Caco-2 (cell line): Measurements from ENCODE around the gene TRABD2A. TPM values are rescaled to one million over a fixed set of nuclear protein-coding genes. Genes with fewer than 3 reads are reported as not detected.

Experiments
- BruUV-seq: library from RNA; stranded (reverse); fragments of 400-500 nt; replicated peaks from 2 replicates; lab custom pipeline; 2021; lab: Mats Ljungman, UMichigan
- CTCF ChIA-PET: fragments of 300-600 bp; sonication (Branson Sonifier 250); formaldehyde crosslinking; loops from one replicate; lab custom pipeline; 2022; ENCODE audit warnings: antibody characterized with exemption; lab: Charles Lee
- POLR2A ChIA-PET: fragments of 300-600 bp; sonication (Branson Sonifier 250); formaldehyde crosslinking; loops from one replicate; lab custom pipeline; 2022; ENCODE audit warnings: antibody characterized with exemption; lab: Charles Lee
- DNase-seq, 2 experiments: peaks; one replicate each; pipeline versions ENCODE4 v3.0.0 to v3.0.0-alpha.2; 2020 to 2022
- H3K27me3 ChIP-seq: replicated peaks from 2 replicates; pipeline ENCODE4 v1.6.0; 2011; ENCODE audit warnings: low read length; ENCODE audit not compliant: control insufficient read depth, insufficient read depth
- H3K36me3 ChIP-seq: 2 replicates; pipeline ENCODE4 v1.5.1; 2011; ENCODE audit warnings: low read length; ENCODE audit not compliant: control insufficient read depth, insufficient read depth
- H3K4me1 ChIP-seq: fragments of 250-450 bp; sonication (Bioruptor Pico); 2 replicates; pipeline ENCODE4 v1.5.1; 2020; ENCODE audit warnings: mild to moderate bottlenecking
- H3K4me3 ChIP-seq: 2 replicates; pipeline ENCODE4 v1.5.1; 2011; ENCODE audit warnings: low read depth, mild to moderate bottlenecking, control low read depth, low read length
- H3K9me3 ChIP-seq: fragments of 250-450 bp; sonication (Bioruptor Pico); 2 replicates; pipeline ENCODE4 v1.5.1; 2020; ENCODE audit warnings: mild to moderate bottlenecking, moderate library complexity
- H3K27ac Mint-ChIP-seq: one replicate; pipeline ENCODE4 v1.8.0; 2022; ENCODE audit warnings: mixed read lengths; ENCODE audit not compliant: unreplicated experiment
- H3K27me3 Mint-ChIP-seq: one replicate; pipeline ENCODE4 v1.8.0; 2022; ENCODE audit warnings: mixed read lengths; ENCODE audit not compliant: insufficient read depth, unreplicated experiment
- H3K36me3 Mint-ChIP-seq: one replicate; pipeline ENCODE4 v1.8.0; 2022; ENCODE audit warnings: mild to moderate bottlenecking, mixed read lengths; ENCODE audit not compliant: insufficient read depth, unreplicated experiment
- H3K4me1 Mint-ChIP-seq: one replicate; pipeline ENCODE4 v1.8.0; 2022; ENCODE audit warnings: low read depth, mixed read lengths; ENCODE audit not compliant: unreplicated experiment
- H3K4me3 Mint-ChIP-seq: one replicate; pipeline ENCODE4 v1.8.0; 2022; ENCODE audit warnings: mild to moderate bottlenecking, moderate library complexity, mixed read lengths; ENCODE audit not compliant: unreplicated experiment
- H3K9me3 Mint-ChIP-seq: one replicate; pipeline ENCODE4 v1.8.0; 2022; ENCODE audit warnings: mixed read lengths; ENCODE audit not compliant: unreplicated experiment
- intact Hi-C: fragments of 100-400 bp; cut with micrococcal nuclease; formaldehyde crosslinking; loops from one replicate; pipeline ENCODE4 v1.10.0; 2022; ENCODE audit not compliant: unreplicated experiment
- total RNA-seq: library from RNA; stranded (reverse); gene quantifications from 2 replicates; pipeline ENCODE4 v1.2.3, GENCODE V29; 2022
- TF ChIP-seq, protein P1 (sequence below), 2 experiments: fragments of 200-600 bp in 1 of 2; IDR thresholded peaks; 1 replicate in 1 of 2; 2 replicates in 1 of 2; pipeline versions ENCODE4 v1.5.1 to v1.8.0; 2011 to 2022; ENCODE audit warnings: antibody characterized with exemption in 1 of 2, control low read depth in 1 of 2, inconsistent platforms in 1 of 2, low read depth in 1 of 2, low read length in 1 of 2, mild to moderate bottlenecking in 1 of 2, moderate library complexity in 1 of 2; ENCODE audit not compliant: insufficient read depth in 1 of 2, severe bottlenecking in 1 of 2, unreplicated experiment in 1 of 2

TRABD2A gene
- total RNA-seq, 1 experiment from 2014 or later: 1.4 TPM

DNA sequence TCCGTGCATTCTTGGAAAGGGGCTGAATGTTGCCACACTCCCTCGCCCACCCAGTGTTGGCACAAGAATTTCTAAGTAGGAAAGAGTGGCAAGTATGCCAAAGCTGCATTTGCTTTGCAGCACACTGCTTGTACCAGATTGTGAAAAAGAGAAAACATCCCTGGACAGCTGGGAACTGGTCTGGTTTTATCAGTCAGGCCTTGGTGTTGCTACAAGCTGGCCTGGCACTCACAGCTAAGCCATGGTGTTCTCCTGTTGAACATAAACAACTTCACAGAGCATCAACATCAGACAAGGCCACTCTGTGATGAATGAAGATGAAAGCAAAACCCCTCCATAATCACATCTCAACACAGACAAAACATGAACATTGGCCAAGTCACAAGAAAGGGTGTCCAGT, 4.2 kb upstream of the TRABD2A start:
- Histone ChIP-seq H3K4me3 (no peak overlapping the region), H3K4me1 (peaks cover 18% of the 10 kb centered on the region; the same call in 1 of the 2 replicates), H3K36me3 (no peaks in the 10 kb centered on the region), H3K27me3 (no peaks in the 10 kb centered on the region), H3K9me3 (no peaks in the 10 kb centered on the region)
- Mint-ChIP-seq H3K4me1 (peaks cover 16% of the 10 kb centered on the region), H3K27me3 (peaks cover 18% of the 10 kb centered on the region), H3K4me3 (no peak overlapping the region), H3K27ac (no peak overlapping the region), H3K9me3 (no peaks in the 10 kb centered on the region), H3K36me3 (peaks cover 6% of the 10 kb centered on the region)
- DNase-seq: no peak
- CTCF ChIA-PET: interaction anchor here (0.6 kb wide), 1 partner anchor 485 kb away, joined by 3 read pairs; no protein-coding TSS in a partner anchor
- POLR2A ChIA-PET: no interaction called here
- BruUV-seq: no TSS peak
- TF ChIP-seq, protein P1, sequence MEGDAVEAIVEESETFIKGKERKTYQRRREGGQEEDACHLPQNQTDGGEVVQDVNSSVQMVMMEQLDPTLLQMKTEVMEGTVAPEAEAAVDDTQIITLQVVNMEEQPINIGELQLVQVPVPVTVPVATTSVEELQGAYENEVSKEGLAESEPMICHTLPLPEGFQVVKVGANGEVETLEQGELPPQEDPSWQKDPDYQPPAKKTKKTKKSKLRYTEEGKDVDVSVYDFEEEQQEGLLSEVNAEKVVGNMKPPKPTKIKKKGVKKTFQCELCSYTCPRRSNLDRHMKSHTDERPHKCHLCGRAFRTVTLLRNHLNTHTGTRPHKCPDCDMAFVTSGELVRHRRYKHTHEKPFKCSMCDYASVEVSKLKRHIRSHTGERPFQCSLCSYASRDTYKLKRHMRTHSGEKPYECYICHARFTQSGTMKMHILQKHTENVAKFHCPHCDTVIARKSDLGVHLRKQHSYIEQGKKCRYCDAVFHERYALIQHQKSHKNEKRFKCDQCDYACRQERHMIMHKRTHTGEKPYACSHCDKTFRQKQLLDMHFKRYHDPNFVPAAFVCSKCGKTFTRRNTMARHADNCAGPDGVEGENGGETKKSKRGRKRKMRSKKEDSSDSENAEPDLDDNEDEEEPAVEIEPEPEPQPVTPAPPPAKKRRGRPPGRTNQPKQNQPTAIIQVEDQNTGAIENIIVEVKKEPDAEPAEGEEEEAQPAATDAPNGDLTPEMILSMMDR (IDR thresholded peaks at IDR 0.05; ENCODE audit: insufficient read depth in 1 of 2, low read depth in 1 of 2, low read length in 1 of 2, severe bottlenecking in 1 of 2, unreplicated experiment in 1 of 2): no peak
- intact Hi-C loops: no loop called here

DNA sequence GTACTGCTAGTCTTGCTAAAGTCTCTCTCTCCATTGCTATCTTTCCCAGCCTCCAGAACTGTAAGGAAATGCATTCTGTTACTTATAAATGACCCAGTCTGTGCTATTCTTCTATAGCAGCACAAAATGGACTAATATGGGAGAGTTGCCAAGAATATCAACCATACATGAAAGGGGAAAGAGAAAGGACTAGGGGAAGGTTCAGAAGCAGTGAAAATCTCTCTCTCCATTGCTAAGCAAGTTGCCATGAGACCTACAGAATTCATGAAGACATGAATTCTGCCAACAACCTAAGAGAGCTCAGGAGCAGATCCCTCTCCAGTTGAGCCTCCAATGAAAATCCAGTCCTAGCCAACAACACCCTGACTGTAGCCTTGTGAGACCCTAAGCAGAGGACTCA, 3.6 kb upstream of the TRABD2A start:
- Histone ChIP-seq H3K9me3 (no peaks in the 10 kb centered on the region), H3K36me3 (no peaks in the 10 kb centered on the region), H3K4me1 (peaks cover 18% of the 10 kb centered on the region; the same call in 1 of the 2 replicates), H3K4me3 (no peak overlapping the region), H3K27me3 (no peaks in the 10 kb centered on the region)
- no peak overlapping the region for H3K4me3 Mint-ChIP-seq
- peaks cover 16% of the 10 kb centered on the region for H3K4me1 Mint-ChIP-seq
- peaks cover 6% of the 10 kb centered on the region for H3K36me3 Mint-ChIP-seq
- H3K9me3 Mint-ChIP-seq: no peaks in the 10 kb centered on the region
- BruUV-seq: no TSS peak
- CTCF ChIA-PET: no interaction called here
- DNase-seq: no peak
- H3K27me3 Mint-ChIP-seq: peaks cover 18% of the 10 kb centered on the region
- TF ChIP-seq, protein P1 (IDR thresholded peaks at IDR 0.05; ENCODE audit: insufficient read depth in 1 of 2, low read depth in 1 of 2, low read length in 1 of 2, severe bottlenecking in 1 of 2, unreplicated experiment in 1 of 2): no peak
- intact Hi-C loops: no loop called here
- POLR2A ChIA-PET: no interaction called here
- no peak overlapping the region for H3K27ac Mint-ChIP-seq

DNA sequence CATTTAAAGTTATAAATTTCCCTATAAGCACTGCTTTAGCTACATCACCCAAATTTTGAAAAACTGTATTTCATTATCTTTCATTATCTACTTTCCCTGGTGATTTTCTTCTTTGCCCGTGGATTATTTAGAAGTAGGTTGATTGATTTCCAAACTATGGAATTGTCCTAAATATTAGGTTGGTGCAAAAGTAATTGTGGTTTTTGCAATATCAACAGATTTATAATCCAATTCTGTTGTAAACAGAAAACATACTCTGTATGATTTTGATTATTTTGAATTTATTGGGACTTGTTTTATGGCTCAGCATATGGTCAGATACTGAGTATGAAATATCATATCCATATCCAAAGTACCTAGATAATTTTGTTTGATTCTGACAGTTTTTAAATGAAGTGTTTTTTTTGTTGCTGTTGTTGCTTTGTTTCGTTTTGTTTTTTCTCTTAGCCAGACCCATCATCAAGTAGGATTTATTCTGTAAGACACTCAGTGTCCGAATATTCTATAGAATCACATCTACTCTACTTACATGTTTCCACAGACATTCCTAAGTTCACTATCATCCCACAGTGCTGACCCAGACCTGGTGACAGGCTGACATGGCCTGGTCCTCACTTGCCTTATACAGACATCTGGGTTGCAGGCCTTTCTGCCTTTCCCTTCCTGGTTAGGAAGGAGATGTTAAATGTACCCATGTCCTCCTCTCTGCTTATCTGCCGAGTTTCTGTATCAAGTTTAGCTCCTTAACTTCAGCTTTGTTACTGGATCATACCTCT, 2.1 kb upstream of the TRABD2A start:
- H3K4me1 ChIP-seq: peaks cover 11% of the 10 kb centered on the region; the same call in 1 of the 2 replicates
- Mint-ChIP-seq H3K9me3 (no peaks in the 10 kb centered on the region), H3K36me3 (peaks cover 6% of the 10 kb centered on the region), H3K27ac (no peak overlapping the region), H3K4me3 (peak overlapping the region; percentile 81), H3K4me1 (peaks cover 7% of the 10 kb centered on the region), H3K27me3 (peaks cover 20% of the 10 kb centered on the region)
- intact Hi-C loops: loop anchor here (1.0 to 2.0 kb wide), 4 partner anchors 44 to 388 kb away; no protein-coding TSS in a partner anchor
- CTCF ChIA-PET: interaction anchor here (0.6 to 1.2 kb wide), 5 partner anchors 25 to 356 kb away, joined by 3 to 4 read pairs (median 4); no protein-coding TSS in a partner anchor
- POLR2A ChIA-PET: no interaction called here
- no peak overlapping the region for H3K4me3 ChIP-seq
- no peaks in the 10 kb centered on the region for H3K9me3 ChIP-seq
- TF ChIP-seq, protein P1 (IDR thresholded peaks at IDR 0.05; ENCODE audit: insufficient read depth in 1 of 2, low read depth in 1 of 2, low read length in 1 of 2, severe bottlenecking in 1 of 2, unreplicated experiment in 1 of 2): no peak
- BruUV-seq: no TSS peak
- H3K36me3 ChIP-seq: no peaks in the 10 kb centered on the region
- H3K27me3 ChIP-seq: no peaks in the 10 kb centered on the region
- DNase-seq: no peak
